Naive thymus-derived CD8-positive, alpha-beta T cell (primary cell): ENCODE measurements around the gene PRICKLE3. TPM values are rescaled to one million over a fixed set of nuclear protein-coding genes. Genes with fewer than 3 reads are reported as not detected.

Experiments used
- polyA plus RNA-seq, 3 donors: library from polyadenylated mRNA; unstranded; fragments of 300-500 nt; fragmentation: Illumina TruSeq; gene quantifications; one replicate each; pipeline ENCODE4 v1.2.3, GENCODE V29; 2021
- total RNA-seq, 8 experiments: library from RNA in 2 of 8; stranded (reverse) in 2 of 8; gene quantifications; one replicate each; pipeline ENCODE4 v1.2.3 and lab custom pipeline; 2021 to 2026

Gene PRICKLE3
- total and polyA plus RNA-seq, 5 experiments from 2014 or later: 1.3 to 10.1 (median 2.9) TPM

Other genes starting within 250 kb of the PRICKLE3 start
- gene OTUD5, start 228.8 kb downstream of the PRICKLE3 start, total RNA-seq: 10 to 100 TPM; 98.7 to 99.4 TPM
- gene OTUD5, start 228.8 kb downstream of the PRICKLE3 start, polyA plus RNA-seq: 10 to 100 TPM; 23.7 to 48.4 (median 24.3) TPM
- 1 to 10 TPM; 1.6 to 1.7 TPM for gene KCND1, start 214.5 kb downstream of the PRICKLE3 start, total RNA-seq
- gene KCND1, start 214.5 kb downstream of the PRICKLE3 start, polyA plus RNA-seq: under 1 TPM in 2 of 3 donors, not detected in 1; 0.06 to 0.08 TPM
- 100 to 1,000 TPM in 1 of 2 experiments, 10 to 100 TPM in 1; 91.1 to 100 TPM for gene GRIPAP1, start 184.1 kb downstream of the PRICKLE3 start, total RNA-seq
- 10 to 100 TPM in 2 of 3 donors, 1 to 10 TPM in 1; 6.8 to 15.9 (median 12.6) TPM for gene GRIPAP1, start 184.1 kb downstream of the PRICKLE3 start, polyA plus RNA-seq
- gene TFE3, start 143.0 kb downstream of the PRICKLE3 start, total RNA-seq: 10 to 100 TPM; 31.0 to 34.4 TPM
- gene TFE3, start 143.0 kb downstream of the PRICKLE3 start, polyA plus RNA-seq: 1 to 10 TPM; 2.6 to 4.4 (median 3.5) TPM
- 10 to 100 TPM; 12.9 TPM for gene CCDC120, start 127.4 kb downstream of the PRICKLE3 start, total RNA-seq
- 1 to 10 TPM in 1 of 3 donors, under 1 TPM in 2; 0.61 to 1.7 (median 0.94) TPM for gene CCDC120, start 127.4 kb downstream of the PRICKLE3 start, polyA plus RNA-seq
- gene PRAF2, start 112.4 kb downstream of the PRICKLE3 start, total RNA-seq: 10 to 100 TPM; 22.9 to 24.6 TPM
- gene PRAF2, start 112.4 kb downstream of the PRICKLE3 start, polyA plus RNA-seq: 10 to 100 TPM; 39.0 to 52.9 (median 50.7) TPM
- gene WDR45, start 106.5 kb downstream of the PRICKLE3 start, total RNA-seq: 100 to 1,000 TPM; 112 to 124 TPM
- 10 to 100 TPM; 42.4 to 57.2 (median 43.3) TPM for gene WDR45, start 106.5 kb downstream of the PRICKLE3 start, polyA plus RNA-seq
- gene GPKOW, start 62.6 kb downstream of the PRICKLE3 start, total RNA-seq: 10 to 100 TPM; 18.2 to 18.6 TPM
- gene GPKOW, start 62.6 kb downstream of the PRICKLE3 start, polyA plus RNA-seq: 10 to 100 TPM; 17.7 to 31.1 (median 27.9) TPM
- gene MAGIX, start 23.6 kb downstream of the PRICKLE3 start, total RNA-seq: 1 to 10 TPM in 1 of 2 experiments, under 1 TPM in 1; 0.96 to 1.2 TPM
- under 1 TPM; 0.52 to 0.77 (median 0.71) TPM for gene MAGIX, start 23.6 kb downstream of the PRICKLE3 start, polyA plus RNA-seq
- 1 to 10 TPM; 6.4 to 6.7 TPM for gene PLP2, start 14.5 kb downstream of the PRICKLE3 start, total RNA-seq
- 100 to 1,000 TPM; 117 to 141 (median 119) TPM for gene PLP2, start 14.5 kb downstream of the PRICKLE3 start, polyA plus RNA-seq
- gene SYP, start 13.8 kb upstream of the PRICKLE3 start, total RNA-seq: under 1 TPM; 0.34 to 0.58 TPM
- under 1 TPM; 0.27 to 0.41 (median 0.40) TPM for gene SYP, start 13.8 kb upstream of the PRICKLE3 start, polyA plus RNA-seq
- 1 to 10 TPM; 3.6 to 3.8 TPM for gene CACNA1F, start 47.0 kb upstream of the PRICKLE3 start, total RNA-seq
- under 1 TPM in 1 of 3 donors, not detected in 2; 0.02 TPM for gene CACNA1F, start 47.0 kb upstream of the PRICKLE3 start, polyA plus RNA-seq
- 10 to 100 TPM; 27.4 to 27.9 TPM for gene CCDC22, start 49.1 kb upstream of the PRICKLE3 start, total RNA-seq
- 10 to 100 TPM; 22.2 to 29.8 (median 25.2) TPM for gene CCDC22, start 49.1 kb upstream of the PRICKLE3 start, polyA plus RNA-seq
- under 1 TPM; 0.18 to 0.41 TPM for gene FOXP3, start 78.3 kb upstream of the PRICKLE3 start, total RNA-seq
- gene FOXP3, start 78.3 kb upstream of the PRICKLE3 start, polyA plus RNA-seq: under 1 TPM in 2 of 3 donors, not detected in 1; 0.17 to 0.33 TPM
- 10 to 100 TPM; 14.8 to 21.8 TPM for gene PPP1R3F, start 83.4 kb upstream of the PRICKLE3 start, total RNA-seq
- gene PPP1R3F, start 83.4 kb upstream of the PRICKLE3 start, polyA plus RNA-seq: 1 to 10 TPM; 6.7 to 9.7 (median 8.3) TPM
- 1 to 10 TPM in 1 of 2 experiments, not detected in 1; 1.0 TPM for gene GAGE10, start 117.3 kb upstream of the PRICKLE3 start, total RNA-seq
- gene GAGE10, start 117.3 kb upstream of the PRICKLE3 start, polyA plus RNA-seq: not detected
- not detected for gene GAGE12J, start 135.7 kb upstream of the PRICKLE3 start, total RNA-seq
- gene GAGE12J, start 135.7 kb upstream of the PRICKLE3 start, polyA plus RNA-seq: not detected
- gene GAGE13, start 145.2 kb upstream of the PRICKLE3 start, total RNA-seq: not detected
- not detected for gene GAGE13, start 145.2 kb upstream of the PRICKLE3 start, polyA plus RNA-seq